GM21423 (cell line): Measurements from ENCODE around the gene MAPT.

ENCODE experiments used
- ATAC-seq: cut with Tn5 transposase; IDR thresholded peaks from one replicate; pipeline ENCODE4 v1.9.1; 2021; ENCODE audit warnings: mild to moderate bottlenecking, moderate library complexity; ENCODE audit not compliant: unreplicated experiment

Gene MAPT

GRCh38 chr17:46025060-46025459 lies 130.7 kb downstream of the MAPT start:
- no peak for ATAC-seq

- no peak for ATAC-seq
These were observed 131.3 kb downstream of the MAPT start for GRCh38 chr17:46025510-46026165.

GRCh38 chr17:46026166-46027047 lies 132.1 kb downstream of the MAPT start:
- ATAC-seq: no peak

- ATAC-seq: no peak
These were observed 133.0 kb downstream of the MAPT start for GRCh38 chr17:46027048-46027975.

GRCh38 chr17:46027976-46028325 lies 133.6 kb downstream of the MAPT start:
- no peak for ATAC-seq

- no peak for ATAC-seq
These were observed 134.0 kb downstream of the MAPT start for GRCh38 chr17:46028374-46028773.

- ATAC-seq: no peak
These were observed 134.7 kb downstream of the MAPT start for GRCh38 chr17:46028981-46029565.

GRCh38 chr17:46029627-46030026 lies 135.3 kb downstream of the MAPT start:
- no peak for ATAC-seq

- ATAC-seq: no peak
These were observed 136.4 kb downstream of the MAPT start for GRCh38 chr17:46030752-46031151.

- ATAC-seq: no peak
These were observed 137.1 kb downstream of the MAPT start for GRCh38 chr17:46031440-46031839.

GRCh38 chr17:46031920-46032319 lies 137.6 kb downstream of the MAPT start:
- ATAC-seq: no peak

- no peak for ATAC-seq
These were observed 138.6 kb downstream of the MAPT start for GRCh38 chr17:46032909-46033308.

- no peak for ATAC-seq
These were observed 139.0 kb downstream of the MAPT start for GRCh38 chr17:46033392-46033791.

GRCh38 chr17:46035112-46035818 lies 140.9 kb downstream of the MAPT start:
- peak; percentile 43 for ATAC-seq

- no peak for ATAC-seq
These were observed 142.1 kb downstream of the MAPT start for GRCh38 chr17:46036491-46036890.

- no peak for ATAC-seq
These were observed 143.4 kb downstream of the MAPT start for GRCh38 chr17:46037722-46038255.

- no peak for ATAC-seq
These were observed 144.1 kb downstream of the MAPT start for GRCh38 chr17:46038414-46038813.

- no peak for ATAC-seq
These were observed 144.6 kb downstream of the MAPT start for GRCh38 chr17:46038937-46039336.

GRCh38 chr17:46039592-46040186 lies 145.3 kb downstream of the MAPT start:
- ATAC-seq: no peak

GRCh38 chr17:46042246-46042645 lies 147.9 kb downstream of the MAPT start:
- no peak for ATAC-seq
